ENCODE data around the gene FAM20B. TPM values are rescaled to one million over a fixed set of nuclear protein-coding genes. Genes with fewer than 3 reads are reported as not detected.
A peak's percentile ranks its signal among the peaks of the same experiment; 100 is the strongest.
"Not testable (repeated sequence)": the region's sequence is repeated elsewhere in the genome, so short reads cannot be mapped to it uniquely, and the experiment has no call there.

FAM20B gene, protein sequence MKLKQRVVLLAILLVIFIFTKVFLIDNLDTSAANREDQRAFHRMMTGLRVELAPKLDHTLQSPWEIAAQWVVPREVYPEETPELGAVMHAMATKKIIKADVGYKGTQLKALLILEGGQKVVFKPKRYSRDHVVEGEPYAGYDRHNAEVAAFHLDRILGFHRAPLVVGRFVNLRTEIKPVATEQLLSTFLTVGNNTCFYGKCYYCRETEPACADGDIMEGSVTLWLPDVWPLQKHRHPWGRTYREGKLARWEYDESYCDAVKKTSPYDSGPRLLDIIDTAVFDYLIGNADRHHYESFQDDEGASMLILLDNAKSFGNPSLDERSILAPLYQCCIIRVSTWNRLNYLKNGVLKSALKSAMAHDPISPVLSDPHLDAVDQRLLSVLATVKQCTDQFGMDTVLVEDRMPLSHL
- total RNA-seq (2014; rRNA removed; shearing (Covaris generic)): 28.6 and 28.9 TPM in 2 replicates
- polyA plus RNA-seq (2015; cell fraction: cytosol; rRNA removed): 23.5 and 36.0 TPM in 2 replicates
- polyA plus RNA-seq (2015; cell fraction: nucleus; rRNA removed): 7.9 and 9.8 TPM in 2 replicates

DNA sequence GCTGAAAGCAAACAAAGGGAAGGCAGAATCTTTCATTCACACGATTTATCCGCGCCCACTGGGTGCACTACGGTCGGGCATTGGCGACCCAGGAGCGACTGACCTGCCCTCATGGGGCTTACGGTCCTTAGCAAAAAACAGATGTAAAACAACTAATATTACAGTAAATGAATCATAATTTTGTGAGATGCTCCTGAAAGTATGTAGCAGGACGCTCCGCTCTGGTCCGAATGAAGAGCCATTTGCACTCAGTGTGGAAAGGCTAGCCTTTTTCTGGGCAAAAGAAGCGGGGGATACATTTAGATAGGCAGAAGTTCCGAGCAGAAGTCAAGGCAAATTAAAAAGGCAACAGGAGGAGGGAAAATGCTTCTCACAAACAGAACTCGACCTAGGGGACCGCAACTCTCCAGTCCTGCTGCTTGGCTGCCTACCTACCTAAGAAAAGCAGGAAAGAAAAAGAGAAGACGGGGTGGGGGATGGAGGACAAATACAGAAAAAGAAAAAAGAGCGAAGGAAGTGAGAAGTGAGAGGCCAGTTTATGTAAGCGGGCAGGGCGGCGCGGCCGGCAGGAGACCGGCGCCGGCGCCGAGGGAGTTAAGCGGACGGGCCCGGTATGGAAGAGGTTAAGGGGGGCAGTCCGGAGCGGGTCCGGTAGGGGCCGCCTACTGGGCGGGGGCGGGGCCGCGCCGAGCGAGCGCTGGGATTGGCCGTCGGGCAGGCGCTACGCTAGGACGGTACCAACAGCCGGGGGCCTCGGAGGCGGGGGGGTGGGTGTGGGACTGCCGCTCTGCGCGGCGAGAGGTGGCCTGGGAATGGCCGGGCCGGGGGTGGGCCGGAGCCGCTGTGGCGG lies at the start of gene FAM20B:
Gene FAM20B (plus strand): TSS at position 770 of the 850 bp plus-strand sequence. CDS start 17,954 bp downstream, outside the sequence.
- in situ Hi-C loops (cut with HindIII; ENCODE audit: low pct_unique_long_range_greater_than_20kb, low sequenced_read_pairs): no loop called here
- peak; percentile 93 for DNase-seq (ENCODE audit: low read depth, low spot score)

DNA sequence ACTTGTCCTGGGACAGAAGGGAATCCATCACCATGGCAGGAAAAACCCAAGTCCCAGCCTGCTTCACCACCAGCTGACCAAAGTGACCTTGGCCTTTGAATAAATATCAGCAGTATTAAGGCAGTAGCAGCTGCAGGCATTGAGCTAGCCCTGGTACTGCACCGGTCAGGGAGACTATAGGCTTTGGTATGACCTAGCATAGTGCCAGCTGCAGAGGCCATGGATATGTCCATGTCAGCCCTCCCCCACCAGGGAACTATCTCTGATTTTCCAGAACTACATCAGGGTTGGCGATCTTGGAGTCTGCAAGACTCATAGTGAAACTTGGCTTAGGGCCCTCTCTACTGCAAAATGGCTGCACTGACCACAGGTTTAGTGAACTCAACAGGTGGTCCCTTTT lies 49.2 kb upstream of the FAM20B start:
- in situ Hi-C loops (cut with HindIII; ENCODE audit: low pct_unique_long_range_greater_than_20kb, low sequenced_read_pairs): no loop called here

DNA sequence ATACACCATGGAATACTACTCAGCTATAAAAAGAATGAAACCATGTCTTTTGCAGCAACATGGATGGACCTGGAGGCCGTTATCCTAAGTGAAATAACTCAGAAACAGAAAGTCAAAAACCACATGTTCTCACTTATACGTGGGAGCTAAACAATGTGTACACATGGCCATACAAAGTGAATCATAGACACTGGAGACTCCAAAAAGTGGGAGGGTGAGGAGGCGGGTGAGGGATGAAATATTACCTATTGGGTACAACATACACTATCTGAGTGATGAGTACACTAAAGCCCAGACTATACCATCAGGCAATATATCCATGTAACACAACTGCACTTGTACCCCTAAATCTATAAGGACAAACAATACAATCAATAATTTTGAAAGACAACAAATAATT lies 39.5 kb upstream of the FAM20B start:
- in situ Hi-C loops (cut with HindIII; ENCODE audit: low pct_unique_long_range_greater_than_20kb, low sequenced_read_pairs): no loop called here
- DNase-seq (ENCODE audit: low read depth, low spot score): no peak

More for the DNA sequence above, 49.2 kb upstream of the FAM20B start:
- no peak for DNase-seq (ENCODE audit: low read depth, low spot score)

DNA sequence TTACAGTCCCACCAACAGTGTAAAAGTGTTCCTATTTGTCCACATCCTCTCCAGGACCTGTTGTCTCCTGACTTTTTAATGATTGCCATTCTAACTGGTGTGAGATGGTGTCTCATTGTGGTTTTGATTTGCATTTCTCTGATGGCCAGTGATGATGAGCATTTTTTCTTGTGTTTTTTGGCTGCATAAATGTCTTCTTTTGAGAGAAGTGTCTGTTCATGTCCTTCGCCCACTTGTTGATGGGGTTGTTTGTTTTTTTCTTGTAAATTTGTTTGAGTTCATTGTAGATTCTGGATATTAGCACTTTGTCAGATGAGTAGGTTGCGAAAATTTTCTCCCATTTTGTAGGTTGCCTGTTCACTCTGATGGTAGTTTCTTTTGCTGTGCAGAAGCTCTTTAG lies 37.5 kb upstream of the FAM20B start:
- DNase-seq (ENCODE audit: low read depth, low spot score); in situ Hi-C loops (cut with HindIII; ENCODE audit: low pct_unique_long_range_greater_than_20kb, low sequenced_read_pairs): not testable (repeated sequence)

DNA sequence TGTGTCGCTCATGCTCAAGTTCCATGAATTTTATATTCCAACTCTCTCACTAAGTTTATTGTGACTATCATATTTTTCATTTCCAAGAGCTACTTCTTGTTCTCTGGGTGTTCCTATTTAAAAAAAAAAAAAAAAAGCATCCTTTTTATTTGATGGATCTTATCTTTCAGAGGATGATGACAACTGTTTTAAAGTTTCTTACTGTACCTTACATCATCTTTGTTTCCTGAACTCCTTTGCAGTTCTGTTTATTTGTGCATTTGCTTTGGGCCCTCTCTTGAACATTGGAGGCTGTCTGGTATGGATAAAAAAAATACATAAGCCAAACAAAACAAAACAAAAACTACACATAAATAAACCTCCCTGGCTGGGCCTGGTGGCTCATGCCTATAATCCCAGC lies 32.1 kb upstream of the FAM20B start:
- in situ Hi-C loops (cut with HindIII; ENCODE audit: low pct_unique_long_range_greater_than_20kb, low sequenced_read_pairs): no loop called here
- no peak for DNase-seq (ENCODE audit: low read depth, low spot score)

DNA sequence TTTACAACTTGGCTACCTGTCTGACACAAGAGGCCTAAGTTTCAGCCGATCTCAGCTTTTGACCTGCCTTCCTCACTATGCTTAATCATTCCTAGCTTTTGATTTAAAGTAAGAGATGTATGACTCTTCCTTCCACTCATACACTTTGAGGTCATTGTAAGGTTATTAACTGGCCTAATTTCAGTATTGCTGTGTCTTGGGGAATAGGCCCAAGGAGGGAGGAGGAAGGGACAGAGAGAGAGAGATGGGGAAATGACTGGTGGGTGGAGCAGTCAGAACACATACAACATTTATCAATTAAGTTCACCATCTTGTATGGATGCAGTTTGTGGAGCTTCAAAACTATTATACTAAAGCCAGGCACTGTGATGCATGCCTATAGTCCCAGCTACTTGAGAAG lies 28.3 kb upstream of the FAM20B start:
- in situ Hi-C loops (cut with HindIII; ENCODE audit: low pct_unique_long_range_greater_than_20kb, low sequenced_read_pairs): no loop called here

DNA sequence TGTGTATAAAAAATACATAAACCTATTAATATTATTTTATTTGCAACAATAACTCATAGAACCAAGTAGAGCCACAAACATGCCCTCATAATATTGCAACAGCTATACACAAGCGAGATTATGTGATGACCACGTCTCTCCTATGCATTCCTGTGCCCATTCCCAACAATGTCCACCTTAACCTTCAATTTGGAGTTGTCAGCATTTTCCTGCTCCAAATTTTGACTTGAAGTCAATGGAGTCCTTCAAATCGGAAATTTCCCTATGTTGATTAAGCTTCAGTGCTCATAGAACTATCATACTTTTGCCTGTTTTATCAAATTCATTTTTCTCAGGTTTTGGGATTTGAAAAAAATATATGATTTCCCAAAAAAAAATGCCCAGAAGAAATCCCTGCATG lies 27.4 kb upstream of the FAM20B start:
- in situ Hi-C loops (cut with HindIII; ENCODE audit: low pct_unique_long_range_greater_than_20kb, low sequenced_read_pairs): no loop called here
- DNase-seq (ENCODE audit: low read depth, low spot score): no peak

More for the DNA sequence above, 28.3 kb upstream of the FAM20B start:
- no peak for DNase-seq (ENCODE audit: low read depth, low spot score)

DNA sequence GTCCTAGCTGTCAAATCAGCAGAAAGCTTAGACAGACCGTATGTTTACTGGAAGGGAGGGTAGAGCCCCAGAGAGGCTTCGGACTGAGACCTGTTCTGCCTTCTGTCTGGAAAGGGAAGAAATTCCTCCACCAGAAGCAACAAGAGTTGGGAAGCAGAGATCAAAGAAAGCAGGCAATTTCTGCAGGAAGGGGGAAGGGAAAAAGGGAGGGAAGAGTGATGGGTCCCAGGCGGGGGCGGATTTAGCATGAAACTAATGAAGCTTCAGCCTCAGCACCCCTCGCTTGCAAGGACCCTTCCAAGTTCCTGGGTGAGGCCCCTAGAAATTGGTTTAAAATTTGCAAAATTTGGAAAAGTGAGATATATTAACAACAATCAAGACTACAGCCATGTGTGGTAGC lies 26.6 kb upstream of the FAM20B start:
- in situ Hi-C loops (cut with HindIII; ENCODE audit: low pct_unique_long_range_greater_than_20kb, low sequenced_read_pairs): no loop called here
- DNase-seq (ENCODE audit: low read depth, low spot score): no peak

DNA sequence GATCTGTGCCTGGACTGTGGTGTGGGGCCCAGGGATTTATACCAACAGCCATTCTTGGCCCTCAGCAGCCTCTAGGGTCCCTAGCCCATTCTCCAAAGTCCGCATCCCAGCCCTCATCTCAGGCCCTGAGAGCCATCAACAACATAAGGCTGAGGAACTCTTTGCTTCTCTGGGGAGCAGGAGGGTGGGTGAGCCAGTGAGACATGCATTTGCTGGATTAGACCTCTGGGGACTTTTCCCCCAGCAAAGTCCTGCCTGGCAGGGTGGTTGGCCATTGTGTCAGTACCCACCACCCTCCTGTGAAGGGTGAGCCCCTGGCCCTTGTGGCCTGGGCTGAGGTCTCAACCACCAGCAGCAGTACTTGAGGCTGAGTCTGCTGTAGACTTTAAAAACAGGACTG lies 24.2 kb upstream of the FAM20B start:
- DNase-seq (ENCODE audit: low read depth, low spot score): no peak
- in situ Hi-C loops (cut with HindIII; ENCODE audit: low pct_unique_long_range_greater_than_20kb, low sequenced_read_pairs): loop anchor here (10.0 to 25.0 kb wide), 2 partner anchors 214 to 477 kb away; no protein-coding TSS in a partner anchor

DNA sequence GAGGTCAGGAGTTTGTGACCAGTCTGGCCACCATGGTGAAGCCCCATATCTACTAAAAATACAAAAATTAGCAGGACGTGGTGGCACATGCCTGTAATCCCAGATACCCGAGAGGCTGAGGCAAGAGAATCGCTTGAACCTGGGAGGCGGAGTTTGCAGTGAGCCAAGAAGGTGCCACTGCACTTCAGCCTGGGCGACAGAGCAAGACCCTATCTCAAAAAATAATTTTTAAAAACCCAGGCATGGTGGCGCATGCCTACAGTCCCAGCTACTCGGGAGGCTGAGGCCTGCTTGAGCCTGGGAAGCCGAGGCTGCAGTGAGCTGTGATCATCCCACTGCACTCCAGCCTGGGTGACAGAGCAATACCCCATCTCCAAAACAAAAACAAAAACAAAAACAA lies 23.6 kb upstream of the FAM20B start:
- in situ Hi-C loops (cut with HindIII; ENCODE audit: low pct_unique_long_range_greater_than_20kb, low sequenced_read_pairs): loop anchor here (10.0 to 25.0 kb wide), 2 partner anchors 215 to 477 kb away; no protein-coding TSS in a partner anchor
- not testable (repeated sequence) for DNase-seq (ENCODE audit: low read depth, low spot score)

DNA sequence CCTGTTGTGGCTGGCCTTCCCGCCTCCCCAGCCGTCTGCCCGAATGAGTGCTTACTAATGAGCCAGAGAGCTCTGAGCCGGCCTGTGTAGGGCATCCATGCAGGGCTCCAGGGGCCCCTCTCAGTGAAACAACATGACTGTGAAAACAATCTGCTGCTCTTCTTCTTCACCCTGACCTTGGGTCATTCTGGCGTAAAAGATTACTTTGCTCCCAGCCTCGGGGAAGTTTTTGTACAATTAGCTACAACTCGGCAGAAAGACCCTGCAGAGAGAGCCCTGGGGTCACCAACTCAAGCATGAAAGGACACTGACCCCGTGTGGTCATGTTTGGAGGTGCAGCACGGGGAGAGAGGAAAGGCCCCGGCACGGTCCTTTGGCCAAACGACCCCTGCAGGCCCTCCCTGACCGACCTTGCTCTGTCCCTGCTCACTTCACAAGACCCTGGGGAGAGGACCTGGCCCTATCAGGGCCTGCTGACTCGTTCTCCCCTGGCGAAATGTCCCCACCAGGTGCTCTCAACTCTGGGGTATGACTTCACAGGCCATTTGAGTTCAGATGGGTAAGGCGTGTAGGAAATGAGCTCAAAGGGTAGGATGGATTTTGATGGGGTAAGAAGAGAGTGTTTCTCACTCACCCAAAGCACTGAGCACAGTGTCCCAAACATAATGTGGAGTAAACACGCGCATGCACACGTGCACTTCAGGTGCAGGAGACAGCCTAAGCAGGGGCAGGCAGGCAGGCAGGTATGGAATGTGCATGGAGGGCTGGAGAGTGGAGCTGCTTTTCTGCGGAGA lies 22.9 kb upstream of the FAM20B start:
- in situ Hi-C loops (cut with HindIII; ENCODE audit: low pct_unique_long_range_greater_than_20kb, low sequenced_read_pairs): loop anchor here (10.0 to 25.0 kb wide), 2 partner anchors 215 to 478 kb away; no protein-coding TSS in a partner anchor
- DNase-seq (ENCODE audit: low read depth, low spot score): peak; percentile 82

DNA sequence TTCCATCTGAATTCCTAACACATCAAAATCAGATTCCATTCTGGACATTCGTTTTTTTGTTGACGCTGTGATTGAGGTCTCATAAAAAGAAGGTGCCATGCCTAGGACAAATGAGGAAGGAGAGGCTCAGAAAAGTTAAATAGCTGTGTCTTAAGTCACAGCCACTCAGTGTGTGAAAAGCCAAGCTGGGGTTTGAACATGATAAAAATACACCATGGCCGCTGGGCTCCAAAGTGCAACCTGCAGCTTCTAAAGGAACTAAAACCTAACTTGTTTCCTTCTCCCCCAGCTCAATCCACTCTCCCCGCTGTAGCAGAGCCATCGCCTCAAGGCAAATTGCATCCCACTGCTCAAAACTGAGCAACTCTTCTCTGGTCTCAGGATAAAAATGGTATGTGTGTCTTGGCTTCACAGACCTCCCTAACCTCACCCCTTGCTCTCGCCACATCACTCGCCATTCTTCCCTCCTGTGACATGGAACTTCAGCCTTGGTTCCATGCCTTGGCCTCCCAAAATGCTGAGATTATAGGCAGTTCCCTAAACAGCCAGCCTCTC lies 22.1 kb upstream of the FAM20B start:
- DNase-seq (ENCODE audit: low read depth, low spot score): no peak
- in situ Hi-C loops (cut with HindIII; ENCODE audit: low pct_unique_long_range_greater_than_20kb, low sequenced_read_pairs): loop anchor here (10.0 to 25.0 kb wide), 2 partner anchors 216 to 479 kb away; no protein-coding TSS in a partner anchor

DNA sequence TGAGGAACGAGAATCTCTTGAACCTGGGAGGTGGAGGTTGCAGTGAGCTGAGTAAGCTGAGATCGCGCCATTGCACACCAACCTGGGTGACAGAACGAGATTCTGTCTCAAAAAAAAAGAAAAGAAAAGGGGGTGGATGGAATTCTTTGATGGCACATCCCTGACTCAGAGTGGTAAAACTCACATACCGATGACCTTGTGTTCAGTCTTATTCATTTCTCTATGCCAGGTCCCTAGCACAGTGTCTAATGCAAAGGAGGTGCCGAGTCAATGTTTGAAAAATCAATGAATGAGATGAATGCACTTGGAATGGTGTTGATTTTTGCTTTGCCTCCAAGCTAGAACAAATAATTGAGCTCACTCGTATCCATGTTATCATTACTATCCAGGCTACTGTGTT lies 18.5 kb upstream of the FAM20B start:
- in situ Hi-C loops (cut with HindIII; ENCODE audit: low pct_unique_long_range_greater_than_20kb, low sequenced_read_pairs): loop anchor here (10.0 to 25.0 kb wide), 2 partner anchors 220 to 482 kb away; no protein-coding TSS in a partner anchor

DNA sequence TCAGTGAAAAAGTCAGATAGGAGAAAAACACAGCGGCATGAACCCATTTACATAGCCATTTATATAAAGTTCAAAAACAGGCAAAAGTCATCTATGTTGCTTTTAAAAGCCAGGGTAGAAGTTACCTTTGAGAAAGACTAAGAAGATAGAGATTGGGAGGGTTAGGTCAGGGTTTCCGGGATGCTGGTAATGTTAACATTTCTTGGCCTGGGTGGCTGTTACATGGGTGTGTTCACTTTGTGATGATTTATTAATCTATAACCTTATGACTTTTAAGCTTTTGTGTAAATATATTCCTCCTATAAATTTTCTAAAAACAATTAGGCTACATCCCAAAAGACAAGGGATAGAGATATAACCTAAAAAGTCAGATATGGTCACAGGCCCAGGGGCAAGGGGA lies 15.0 kb upstream of the FAM20B start:
- no peak for DNase-seq (ENCODE audit: low read depth, low spot score)
- in situ Hi-C loops (cut with HindIII; ENCODE audit: low pct_unique_long_range_greater_than_20kb, low sequenced_read_pairs): loop anchor here (25.0 kb wide), 1 partner anchor 223 kb away; no protein-coding TSS in a partner anchor

More for the DNA sequence above, 18.5 kb upstream of the FAM20B start:
- no peak for DNase-seq (ENCODE audit: low read depth, low spot score)

DNA sequence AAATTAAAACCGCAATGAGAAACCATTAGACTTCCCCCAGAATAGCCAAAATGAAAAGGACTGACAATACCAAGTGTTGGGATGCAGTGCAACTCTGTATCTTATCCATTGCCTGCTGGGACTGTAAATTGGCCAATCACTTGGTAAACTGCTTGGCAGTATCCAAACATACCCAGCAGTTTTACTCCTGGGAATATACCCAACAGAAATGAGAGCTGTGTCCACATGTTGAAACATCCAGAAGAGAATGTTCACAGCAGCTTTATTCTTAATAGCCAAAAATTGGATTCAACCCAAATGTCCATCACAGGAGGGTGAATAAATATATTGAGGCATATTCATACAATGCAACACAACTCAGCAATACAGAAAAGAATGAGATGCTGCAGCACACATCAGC lies 13.7 kb upstream of the FAM20B start:
- no peak for DNase-seq (ENCODE audit: low read depth, low spot score)
- in situ Hi-C loops (cut with HindIII; ENCODE audit: low pct_unique_long_range_greater_than_20kb, low sequenced_read_pairs): loop anchor here (25.0 kb wide), 1 partner anchor 225 kb away; no protein-coding TSS in a partner anchor

DNA sequence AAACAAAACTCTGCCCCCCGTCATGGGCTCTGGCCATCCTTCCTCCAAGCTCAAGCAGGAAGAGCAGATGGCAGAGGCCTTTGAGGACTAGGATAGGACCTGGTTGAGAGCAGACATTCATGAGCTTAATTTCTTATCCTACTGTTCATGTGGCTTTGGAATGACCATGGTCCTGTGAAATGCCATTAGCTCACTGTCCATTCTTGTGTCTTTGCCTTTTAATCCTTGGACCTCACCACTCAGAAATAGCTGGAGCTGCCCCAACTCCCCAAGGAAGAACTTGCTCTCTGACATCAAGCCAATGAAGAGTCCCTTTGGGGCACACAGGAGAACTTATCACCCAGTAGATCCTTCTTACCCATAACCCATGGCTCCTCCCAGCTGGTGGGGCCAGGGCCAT lies 11.6 kb upstream of the FAM20B start:
- in situ Hi-C loops (cut with HindIII; ENCODE audit: low pct_unique_long_range_greater_than_20kb, low sequenced_read_pairs): loop anchor here (25.0 kb wide), 1 partner anchor 227 kb away; no protein-coding TSS in a partner anchor
- DNase-seq (ENCODE audit: low read depth, low spot score): no peak

DNA sequence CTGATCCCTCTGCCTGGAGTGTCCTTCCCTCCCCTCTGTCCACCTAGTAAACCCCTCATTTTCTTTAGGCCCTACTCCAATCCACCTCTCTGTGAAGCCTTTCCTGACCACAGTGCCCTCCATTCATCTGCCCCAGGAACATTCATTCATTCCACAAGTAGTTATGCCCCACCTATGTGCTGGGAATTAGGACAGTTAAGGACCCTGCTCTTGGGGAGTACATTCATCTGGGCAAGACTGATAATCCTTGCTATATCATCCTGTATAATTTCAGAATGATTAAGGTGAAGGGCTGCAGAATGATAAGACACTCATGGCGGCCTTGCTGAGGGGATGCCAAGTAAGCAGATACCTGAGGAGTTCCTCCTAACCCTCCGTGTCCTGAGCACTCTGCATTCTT lies 10.3 kb upstream of the FAM20B start:
- in situ Hi-C loops (cut with HindIII; ENCODE audit: low pct_unique_long_range_greater_than_20kb, low sequenced_read_pairs): loop anchor here (25.0 kb wide), 1 partner anchor 228 kb away; no protein-coding TSS in a partner anchor
- no peak for DNase-seq (ENCODE audit: low read depth, low spot score)
